ENCODE data around the gene ANXA6. TPM values are rescaled to one million over a fixed set of nuclear protein-coding genes. Genes with fewer than 3 reads are reported as not detected.

Gene ANXA6
- polyA plus RNA-seq, 1 donor, result 112 TPM

GRCh38 chr5:151153766-151154272, 3.8 kb downstream of the ANXA6 start:
- DNase-seq, result no peak
- H3K36me3 ChIP-seq (ENCODE audit: control insufficient read depth, insufficient read depth, low read length), result no peaks in the 10 kb centered on the region
- peaks cover 3% of the 10 kb centered on the region for H3K9me3 ChIP-seq (ENCODE audit: control insufficient read depth, low read depth, low read length)
- no peak overlapping the region for H3K4me3 ChIP-seq (ENCODE audit: low read length)
- H3K27ac ChIP-seq (ENCODE audit: low read length), result no peak overlapping the region
- no peaks in the 10 kb centered on the region for H3K27me3 ChIP-seq (ENCODE audit: control insufficient read depth, insufficient read depth, low read length)
- no CpG with 5 or more reads among the region's 3 CpGs for WGBS (ENCODE audit: insufficient coverage, low lambda C conversion rate)
- H3K4me1 ChIP-seq (ENCODE audit: control insufficient read depth, insufficient read depth, low read length), result peaks cover 64% of the 10 kb centered on the region

DNA sequence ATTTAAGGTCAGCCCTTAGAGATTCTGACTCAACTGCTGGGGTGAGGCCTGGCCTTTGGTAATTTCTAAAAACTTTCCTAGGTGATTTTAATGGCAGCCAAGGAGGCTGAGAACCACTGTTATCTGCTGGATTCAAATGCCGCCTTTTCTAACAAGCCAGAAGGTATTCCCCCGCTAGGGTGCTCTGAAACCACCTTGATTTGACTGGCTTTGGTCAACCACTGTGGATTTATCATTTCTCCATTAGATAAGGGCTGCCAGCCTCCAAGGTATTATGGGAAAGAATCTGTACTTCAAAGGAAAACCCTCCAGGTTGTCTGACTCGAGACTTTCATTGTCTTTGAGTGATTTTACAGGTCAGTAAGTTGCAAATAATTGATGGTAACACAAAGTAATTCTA, 4.3 kb downstream of the ANXA6 start:
- no peak overlapping the region for H3K27ac ChIP-seq (ENCODE audit: low read length)
- 60% methylated on average over 1 of the region's 3 CpGs for WGBS (ENCODE audit: insufficient coverage, low lambda C conversion rate)
- H3K4me3 ChIP-seq (ENCODE audit: low read length), result no peak overlapping the region
- peaks cover 3% of the 10 kb centered on the region for H3K9me3 ChIP-seq (ENCODE audit: control insufficient read depth, low read depth, low read length)
- DNase-seq, result no peak
- peaks cover 62% of the 10 kb centered on the region for H3K4me1 ChIP-seq (ENCODE audit: control insufficient read depth, insufficient read depth, low read length)
- H3K36me3 ChIP-seq (ENCODE audit: control insufficient read depth, insufficient read depth, low read length), result no peaks in the 10 kb centered on the region
- H3K27me3 ChIP-seq (ENCODE audit: control insufficient read depth, insufficient read depth, low read length), result no peaks in the 10 kb centered on the region

DNA sequence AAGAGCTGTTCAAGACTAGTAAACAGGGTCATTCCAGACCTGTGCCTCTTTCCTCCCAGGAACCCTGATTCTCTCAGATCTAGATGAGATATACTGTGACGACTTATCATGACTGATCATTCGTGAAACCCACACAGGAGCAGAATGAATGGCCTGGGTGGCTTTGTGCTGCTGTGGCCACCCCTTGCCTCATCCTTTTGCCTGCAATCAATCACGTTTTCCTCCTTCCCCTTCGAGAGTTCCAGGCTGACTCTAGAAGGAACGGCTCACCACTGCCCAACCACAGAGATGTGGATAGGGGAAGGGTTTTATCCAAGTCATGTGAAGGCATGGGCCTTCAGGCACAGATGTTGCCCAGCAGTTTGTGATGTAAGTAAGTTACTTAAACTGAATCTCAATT, 5.8 kb downstream of the ANXA6 start:
- H3K27ac ChIP-seq (ENCODE audit: low read length), result peak overlapping the region; percentile 86
- H3K4me1 ChIP-seq (ENCODE audit: control insufficient read depth, insufficient read depth, low read length), result peaks cover 51% of the 10 kb centered on the region
- DNase-seq, result no peak
- H3K36me3 ChIP-seq (ENCODE audit: control insufficient read depth, insufficient read depth, low read length), result peaks cover 7% of the 10 kb centered on the region
- no peaks in the 10 kb centered on the region for H3K9me3 ChIP-seq (ENCODE audit: control insufficient read depth, low read depth, low read length)
- WGBS (ENCODE audit: insufficient coverage, low lambda C conversion rate), result 100% methylated on average over 1 of the region's 5 CpGs
- no peak overlapping the region for H3K4me3 ChIP-seq (ENCODE audit: low read length)
- H3K27me3 ChIP-seq (ENCODE audit: control insufficient read depth, insufficient read depth, low read length), result no peaks in the 10 kb centered on the region

GRCh38 chr5:151151263-151151660, 6.3 kb downstream of the ANXA6 start:
- H3K9me3 ChIP-seq (ENCODE audit: control insufficient read depth, low read depth, low read length), result no peaks in the 10 kb centered on the region
- no CpG with 5 or more reads among the region's 2 CpGs for WGBS (ENCODE audit: insufficient coverage, low lambda C conversion rate)
- H3K27me3 ChIP-seq (ENCODE audit: control insufficient read depth, insufficient read depth, low read length), result no peaks in the 10 kb centered on the region
- peaks cover 46% of the 10 kb centered on the region for H3K4me1 ChIP-seq (ENCODE audit: control insufficient read depth, insufficient read depth, low read length)
- DNase-seq, result no peak
- peak overlapping the region; percentile 86 for H3K27ac ChIP-seq (ENCODE audit: low read length)
- no peak overlapping the region for H3K4me3 ChIP-seq (ENCODE audit: low read length)
- peaks cover 12% of the 10 kb centered on the region for H3K36me3 ChIP-seq (ENCODE audit: control insufficient read depth, insufficient read depth, low read length)

- H3K4me3 ChIP-seq (ENCODE audit: low read length), result no peak overlapping the region
- H3K4me1 ChIP-seq (ENCODE audit: control insufficient read depth, insufficient read depth, low read length), result peaks cover 40% of the 10 kb centered on the region
- no peaks in the 10 kb centered on the region for H3K27me3 ChIP-seq (ENCODE audit: control insufficient read depth, insufficient read depth, low read length)
- no CpG with 5 or more reads among the region's 5 CpGs for WGBS (ENCODE audit: insufficient coverage, low lambda C conversion rate)
- H3K36me3 ChIP-seq (ENCODE audit: control insufficient read depth, insufficient read depth, low read length), result peaks cover 12% of the 10 kb centered on the region
- no peaks in the 10 kb centered on the region for H3K9me3 ChIP-seq (ENCODE audit: control insufficient read depth, low read depth, low read length)
- peak; percentile 80 to 94 for DNase-seq
- peak overlapping the region; percentile 86 for H3K27ac ChIP-seq (ENCODE audit: low read length)
Measured at GRCh38 chr5:151150471-151151262, 6.9 kb downstream of the ANXA6 start.

- Histone ChIP-seq H3K27me3 (ENCODE audit: control insufficient read depth, insufficient read depth, low read length) (no peaks in the 10 kb centered on the region), H3K4me1 (ENCODE audit: control insufficient read depth, insufficient read depth, low read length) (peaks cover 24% of the 10 kb centered on the region), H3K36me3 (ENCODE audit: control insufficient read depth, insufficient read depth, low read length) (peaks cover 21% of the 10 kb centered on the region), H3K9me3 (ENCODE audit: control insufficient read depth, low read depth, low read length) (no peaks in the 10 kb centered on the region), H3K4me3 (ENCODE audit: low read length) (no peak overlapping the region), H3K27ac (ENCODE audit: low read length) (no peak overlapping the region)
- no peak for DNase-seq
- no CpG with 5 or more reads among the region's 7 CpGs for WGBS (ENCODE audit: insufficient coverage, low lambda C conversion rate)
Measured at GRCh38 chr5:151148583-151148982, 9.0 kb downstream of the ANXA6 start.

- no CpG with 5 or more reads among the region's 4 CpGs for WGBS (ENCODE audit: insufficient coverage, low lambda C conversion rate)
- Histone ChIP-seq H3K36me3 (ENCODE audit: control insufficient read depth, insufficient read depth, low read length) (peaks cover 30% of the 10 kb centered on the region), H3K4me3 (ENCODE audit: low read length) (no peak overlapping the region), H3K4me1 (ENCODE audit: control insufficient read depth, insufficient read depth, low read length) (peaks cover 22% of the 10 kb centered on the region), H3K9me3 (ENCODE audit: control insufficient read depth, low read depth, low read length) (no peaks in the 10 kb centered on the region), H3K27me3 (ENCODE audit: control insufficient read depth, insufficient read depth, low read length) (no peaks in the 10 kb centered on the region), H3K27ac (ENCODE audit: low read length) (no peak overlapping the region)
- no peak for DNase-seq
Measured at GRCh38 chr5:151147033-151147432, 10.5 kb downstream of the ANXA6 start.

GRCh38 chr5:151146061-151146460, 11.5 kb downstream of the ANXA6 start:
- H3K36me3 ChIP-seq (ENCODE audit: control insufficient read depth, insufficient read depth, low read length), result peaks cover 30% of the 10 kb centered on the region
- no peaks in the 10 kb centered on the region for H3K27me3 ChIP-seq (ENCODE audit: control insufficient read depth, insufficient read depth, low read length)
- no peak overlapping the region for H3K27ac ChIP-seq (ENCODE audit: low read length)
- no peak overlapping the region for H3K4me3 ChIP-seq (ENCODE audit: low read length)
- H3K4me1 ChIP-seq (ENCODE audit: control insufficient read depth, insufficient read depth, low read length), result peaks cover 15% of the 10 kb centered on the region
- DNase-seq, result no peak
- H3K9me3 ChIP-seq (ENCODE audit: control insufficient read depth, low read depth, low read length), result no peaks in the 10 kb centered on the region

GRCh38 chr5:151144922-151145321, 12.7 kb downstream of the ANXA6 start:
- DNase-seq, result no peak
- peaks cover 4% of the 10 kb centered on the region for H3K4me1 ChIP-seq (ENCODE audit: control insufficient read depth, insufficient read depth, low read length)
- H3K27ac ChIP-seq (ENCODE audit: low read length), result no peak overlapping the region
- H3K4me3 ChIP-seq (ENCODE audit: low read length), result no peak overlapping the region
- no peaks in the 10 kb centered on the region for H3K9me3 ChIP-seq (ENCODE audit: control insufficient read depth, low read depth, low read length)
- H3K36me3 ChIP-seq (ENCODE audit: control insufficient read depth, insufficient read depth, low read length), result peaks cover 34% of the 10 kb centered on the region
- H3K27me3 ChIP-seq (ENCODE audit: control insufficient read depth, insufficient read depth, low read length), result no peaks in the 10 kb centered on the region
- WGBS (ENCODE audit: insufficient coverage, low lambda C conversion rate), result no CpG with 5 or more reads among the region's 7 CpGs

- H3K27ac ChIP-seq (ENCODE audit: low read length), result no peak overlapping the region
- H3K9me3 ChIP-seq (ENCODE audit: control insufficient read depth, low read depth, low read length), result no peaks in the 10 kb centered on the region
- no CpG with 5 or more reads among the region's 6 CpGs for WGBS (ENCODE audit: insufficient coverage, low lambda C conversion rate)
- no peaks in the 10 kb centered on the region for H3K27me3 ChIP-seq (ENCODE audit: control insufficient read depth, insufficient read depth, low read length)
- H3K4me1 ChIP-seq (ENCODE audit: control insufficient read depth, insufficient read depth, low read length), result no peaks in the 10 kb centered on the region
- peaks cover 40% of the 10 kb centered on the region for H3K36me3 ChIP-seq (ENCODE audit: control insufficient read depth, insufficient read depth, low read length)
- DNase-seq, result no peak
- no peak overlapping the region for H3K4me3 ChIP-seq (ENCODE audit: low read length)
Measured at GRCh38 chr5:151144275-151144674, 13.3 kb downstream of the ANXA6 start.

- no peak for DNase-seq
- WGBS (ENCODE audit: insufficient coverage, low lambda C conversion rate), result no CpG with 5 or more reads among the region's 7 CpGs
- Histone ChIP-seq H3K36me3 (ENCODE audit: control insufficient read depth, insufficient read depth, low read length) (peaks cover 46% of the 10 kb centered on the region), H3K9me3 (ENCODE audit: control insufficient read depth, low read depth, low read length) (no peaks in the 10 kb centered on the region), H3K4me3 (ENCODE audit: low read length) (no peak overlapping the region), H3K27me3 (ENCODE audit: control insufficient read depth, insufficient read depth, low read length) (no peaks in the 10 kb centered on the region), H3K27ac (ENCODE audit: low read length) (no peak overlapping the region), H3K4me1 (ENCODE audit: control insufficient read depth, insufficient read depth, low read length) (no peaks in the 10 kb centered on the region)
Measured at GRCh38 chr5:151143645-151144044, 13.9 kb downstream of the ANXA6 start.
